Femur (tissue), 1 donor: ENCODE data around the gene PRRT3.
"Not testable (repeated sequence)": the region's sequence is repeated elsewhere in the genome, so short reads cannot be mapped to it uniquely, and the experiment has no call there.

ENCODE experiments used
- DNase-seq: peaks from one replicate; pipeline ENCODE4 v3.0.0-alpha.2; 2017

The PRRT3 gene

DNA sequence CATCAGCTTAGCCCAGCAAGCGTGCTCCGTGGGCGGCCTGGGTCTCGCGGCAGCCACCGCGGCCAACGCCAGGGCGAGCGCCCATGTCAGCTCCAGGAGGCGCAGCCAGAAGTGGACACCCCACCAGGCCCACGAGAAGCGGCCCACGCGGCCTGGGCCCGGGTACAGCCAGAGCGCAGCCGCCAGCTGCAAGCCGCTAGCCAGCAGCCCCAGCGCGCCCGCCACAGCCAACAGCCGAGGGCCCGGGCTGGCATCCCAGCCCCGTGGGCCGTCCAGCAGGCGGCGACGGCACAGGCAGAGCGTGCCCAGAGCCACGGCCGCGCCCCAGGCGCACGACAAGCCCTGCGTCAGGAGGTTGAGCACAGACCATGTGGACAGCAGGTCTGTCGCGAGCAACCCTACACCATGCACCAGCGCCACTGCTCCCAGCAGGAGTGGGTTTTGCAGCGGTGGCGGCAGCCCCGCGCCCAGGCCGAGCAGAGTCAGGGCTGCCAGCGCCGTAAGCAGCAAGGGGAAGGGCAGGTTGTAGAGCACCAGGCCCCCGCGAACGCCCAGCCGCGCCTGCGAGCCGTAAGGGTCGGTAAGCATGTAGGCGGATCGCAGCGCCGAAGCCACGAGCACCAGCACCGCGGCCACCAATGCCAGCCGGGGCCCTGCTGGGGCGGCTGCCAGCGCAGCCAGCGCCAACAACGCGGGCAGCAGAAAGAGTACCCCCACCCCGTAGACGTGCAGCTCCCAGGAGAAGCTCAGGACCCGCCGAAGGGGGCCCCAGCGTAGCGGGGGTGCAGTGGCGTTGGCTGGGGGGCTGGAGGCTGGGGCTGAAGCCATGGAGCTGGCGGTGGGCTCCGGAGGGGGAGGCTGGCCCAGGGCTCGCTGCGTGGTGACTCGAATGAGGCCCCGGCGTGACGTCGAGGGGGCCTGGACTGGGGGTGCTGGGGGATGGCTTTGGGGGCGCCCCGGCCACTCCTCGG, 4.9 kb downstream of the PRRT3 start:
- DNase-seq: peak; percentile 77

- peak; percentile 93 for DNase-seq
Observed at GRCh38 chr3:9946112-9947024, 5.8 kb downstream of the PRRT3 start.

- no peak for DNase-seq
Observed at GRCh38 chr3:9945358-9945757, 6.8 kb downstream of the PRRT3 start.

DNA sequence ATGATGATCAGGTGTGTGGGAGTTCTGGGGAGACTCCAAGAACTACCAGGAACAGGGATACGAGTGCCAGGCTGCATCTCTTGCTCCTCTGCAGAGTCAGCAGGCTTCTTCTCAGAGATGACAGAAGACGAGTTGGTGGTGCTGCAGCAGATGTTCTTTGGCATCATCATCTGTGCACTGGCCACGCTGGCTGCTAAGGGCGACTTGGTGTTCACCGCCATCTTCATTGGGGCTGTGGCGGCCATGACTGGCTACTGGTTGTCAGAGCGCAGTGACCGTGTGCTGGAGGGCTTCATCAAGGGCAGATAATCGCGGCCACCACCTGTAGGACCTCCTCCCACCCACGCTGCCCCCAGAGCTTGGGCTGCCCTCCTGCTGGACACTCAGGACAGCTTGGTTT, 7.9 kb downstream of the PRRT3 start:
- no peak for DNase-seq

DNA sequence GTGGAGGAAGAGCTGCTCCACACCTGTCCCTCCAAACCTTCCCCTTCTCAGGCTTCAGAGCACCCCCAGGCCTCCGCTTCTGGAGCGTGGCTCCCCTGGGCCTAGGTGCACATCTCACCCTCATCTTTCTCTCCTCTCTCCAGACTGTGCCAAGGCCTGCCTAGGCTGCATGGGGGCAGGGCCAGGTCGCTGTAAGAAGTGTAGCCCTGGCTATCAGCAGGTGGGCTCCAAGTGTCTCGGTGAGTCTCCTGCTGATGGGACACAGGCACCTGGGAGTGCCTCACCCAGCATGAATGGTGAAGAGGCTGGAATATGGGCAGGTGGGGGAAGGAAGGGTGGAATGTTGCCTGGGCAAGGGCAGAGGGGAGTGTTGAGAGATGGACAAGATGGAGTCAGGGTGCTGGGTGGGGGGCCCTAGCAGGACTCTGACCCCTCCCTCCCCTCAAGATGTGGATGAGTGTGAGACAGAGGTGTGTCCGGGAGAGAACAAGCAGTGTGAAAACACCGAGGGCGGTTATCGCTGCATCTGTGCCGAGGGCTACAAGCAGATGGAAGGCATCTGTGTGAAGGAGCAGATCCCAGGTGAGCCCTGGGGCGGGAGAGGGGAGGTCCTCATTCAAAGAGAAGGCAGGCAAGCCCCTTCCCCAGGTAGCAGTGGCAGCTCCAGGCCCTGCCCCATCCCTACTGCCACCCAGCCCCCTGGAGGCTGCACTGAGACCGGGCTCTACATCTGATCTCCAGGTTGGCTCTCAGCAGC, 9.1 kb downstream of the PRRT3 start:
- DNase-seq: no peak

GRCh38 chr3:9942164-9942563, 10.0 kb downstream of the PRRT3 start:
- DNase-seq: no peak

GRCh38 chr3:9940746-9941145, 11.5 kb downstream of the PRRT3 start:
- DNase-seq: no peak

GRCh38 chr3:9939906-9940305, 12.3 kb downstream of the PRRT3 start:
- DNase-seq: not testable (repeated sequence)

DNA sequence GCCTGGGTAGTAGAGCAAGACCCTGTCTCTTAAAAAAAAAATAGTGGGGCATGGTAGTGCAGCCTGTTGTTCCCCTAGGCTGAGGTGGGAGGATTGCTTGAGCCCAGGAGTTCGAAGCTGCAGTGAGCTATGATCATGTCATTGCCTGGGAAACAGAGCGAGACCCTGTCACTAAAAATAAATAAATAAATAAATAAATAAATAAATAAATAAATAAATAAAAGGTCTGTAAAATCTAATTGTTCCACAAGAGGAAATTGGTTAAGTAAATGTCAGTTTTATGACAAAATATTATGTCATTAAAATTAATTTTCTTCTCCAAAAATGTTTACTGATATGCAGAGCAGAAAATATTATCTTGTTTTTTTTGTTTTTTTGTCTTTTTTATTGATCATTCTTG, 13.2 kb downstream of the PRRT3 start:
- no peak for DNase-seq

DNA sequence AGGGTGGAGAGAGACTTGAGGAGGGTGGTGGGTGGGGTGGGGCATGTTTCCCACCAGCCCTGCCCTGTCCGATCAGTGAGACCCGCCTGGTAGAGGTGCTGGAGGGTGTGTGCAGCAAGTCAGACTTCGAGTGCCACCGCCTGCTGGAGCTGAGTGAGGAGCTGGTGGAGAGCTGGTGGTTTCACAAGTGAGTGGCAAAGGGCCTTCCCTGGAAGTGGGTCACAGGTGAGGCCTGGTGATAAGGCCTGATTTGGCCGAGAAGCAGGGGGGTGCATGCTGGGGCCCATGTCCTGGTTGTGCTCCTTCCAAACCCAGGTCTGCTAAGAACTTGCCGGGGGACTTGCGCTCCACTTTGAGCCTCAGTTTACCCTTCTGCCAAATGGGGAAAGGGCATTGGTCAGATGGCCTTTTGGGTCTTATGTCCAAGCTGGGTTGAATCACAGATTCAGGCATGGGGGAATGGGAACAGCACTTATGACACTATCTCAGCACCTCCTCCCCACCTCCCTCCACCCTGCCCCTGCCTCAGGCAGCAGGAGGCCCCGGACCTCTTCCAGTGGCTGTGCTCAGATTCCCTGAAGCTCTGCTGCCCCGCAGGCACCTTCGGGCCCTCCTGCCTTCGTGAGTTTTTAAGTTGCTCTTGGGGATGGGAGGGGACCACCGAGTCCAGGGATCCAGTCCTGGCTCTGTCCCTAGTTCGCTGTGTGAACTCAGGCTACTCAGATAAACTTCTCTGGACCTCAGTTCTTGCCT, 14.5 kb downstream of the PRRT3 start:
- DNase-seq: no peak

DNA sequence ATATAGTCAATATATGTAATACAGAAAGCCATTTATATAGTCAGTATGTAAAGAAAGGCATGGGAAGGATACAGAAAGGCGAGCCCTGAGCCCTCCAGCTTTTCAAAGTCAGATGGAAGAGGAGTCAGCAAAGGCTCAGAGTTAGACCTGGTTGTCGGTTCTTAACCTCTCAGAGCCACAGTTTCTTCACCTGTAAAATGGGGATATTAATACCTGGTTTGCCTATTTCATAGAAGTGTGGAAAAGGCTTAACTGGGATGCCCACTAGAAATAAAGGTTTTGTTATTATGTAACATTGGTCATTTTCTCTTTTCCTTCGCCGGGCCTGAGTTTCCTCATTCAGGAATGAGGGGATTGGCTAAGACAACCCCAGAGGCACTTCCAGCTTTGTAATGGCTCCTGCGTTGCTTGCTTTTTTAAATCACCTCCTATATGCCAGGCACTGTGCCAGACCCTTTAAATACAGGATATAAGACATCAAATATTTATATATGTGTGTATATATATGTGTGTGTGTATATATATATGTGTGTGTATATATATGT, 16.2 kb downstream of the PRRT3 start:
- no peak for DNase-seq

DNA sequence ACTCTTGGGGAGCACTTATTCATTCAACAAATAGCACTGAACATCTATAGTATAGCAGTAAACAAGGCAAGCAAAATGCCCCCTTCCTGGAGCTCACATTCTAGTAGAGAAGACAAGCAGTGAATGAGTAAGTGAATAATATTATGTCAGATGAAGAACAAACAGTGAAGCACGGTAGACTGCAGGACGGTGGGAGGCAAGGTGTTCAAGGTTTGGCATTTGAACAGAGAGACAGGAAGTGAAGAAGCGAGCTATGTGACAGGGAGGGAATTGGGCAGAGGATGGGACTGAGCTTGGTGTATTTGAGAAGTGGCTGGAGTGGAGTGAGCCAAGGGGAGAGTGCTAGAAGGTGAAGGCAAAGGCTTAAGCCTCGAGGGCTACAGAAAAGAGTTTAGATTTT, 17.2 kb downstream of the PRRT3 start:
- no peak for DNase-seq

DNA sequence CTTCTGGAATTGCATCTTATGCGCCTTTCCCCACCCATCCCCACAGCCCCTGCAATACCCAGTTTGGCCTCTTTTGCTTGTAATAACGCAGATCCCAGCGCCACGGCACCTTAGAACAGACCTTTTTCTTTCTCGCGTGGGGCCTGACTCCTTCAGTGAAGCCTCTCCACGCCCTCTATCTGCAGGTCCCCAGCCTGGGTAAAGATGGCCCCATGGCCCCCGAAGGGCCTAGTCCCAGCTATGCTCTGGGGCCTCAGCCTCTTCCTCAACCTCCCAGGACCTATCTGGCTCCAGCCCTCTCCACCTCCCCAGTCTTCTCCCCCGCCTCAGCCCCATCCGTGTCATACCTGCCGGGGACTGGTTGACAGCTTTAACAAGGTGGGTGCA, 18.0 kb downstream of the PRRT3 start:
- DNase-seq: no peak

- peak; percentile 96 for DNase-seq
Observed at GRCh38 chr3:9933561-9934234, 18.5 kb downstream of the PRRT3 start, which contains the start of gene CRELD1. CRELD1 (plus strand) TSS chr3:9933834; CDS start chr3:9934439, 605 bp downstream.

- DNase-seq: peak; percentile 84
Observed at GRCh38 chr3:9932843-9933560, 19.2 kb downstream of the PRRT3 start.

DNA sequence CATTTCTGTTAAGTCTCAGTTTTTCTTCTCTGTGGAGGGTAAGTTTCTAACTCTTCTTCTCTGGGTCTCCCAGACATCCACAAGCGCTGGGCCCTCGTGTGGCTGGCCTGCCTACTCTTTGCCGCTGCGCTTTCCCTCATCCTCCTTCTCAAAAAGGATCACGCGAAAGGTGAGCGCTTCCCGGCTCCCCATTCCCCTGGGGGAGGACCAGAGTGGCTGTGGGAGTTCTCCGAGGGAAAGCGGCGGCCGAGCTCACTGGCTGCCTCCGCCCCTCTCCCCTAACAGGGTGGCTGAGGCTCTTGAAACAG, 19.7 kb downstream of the PRRT3 start:
- DNase-seq: no peak

DNA sequence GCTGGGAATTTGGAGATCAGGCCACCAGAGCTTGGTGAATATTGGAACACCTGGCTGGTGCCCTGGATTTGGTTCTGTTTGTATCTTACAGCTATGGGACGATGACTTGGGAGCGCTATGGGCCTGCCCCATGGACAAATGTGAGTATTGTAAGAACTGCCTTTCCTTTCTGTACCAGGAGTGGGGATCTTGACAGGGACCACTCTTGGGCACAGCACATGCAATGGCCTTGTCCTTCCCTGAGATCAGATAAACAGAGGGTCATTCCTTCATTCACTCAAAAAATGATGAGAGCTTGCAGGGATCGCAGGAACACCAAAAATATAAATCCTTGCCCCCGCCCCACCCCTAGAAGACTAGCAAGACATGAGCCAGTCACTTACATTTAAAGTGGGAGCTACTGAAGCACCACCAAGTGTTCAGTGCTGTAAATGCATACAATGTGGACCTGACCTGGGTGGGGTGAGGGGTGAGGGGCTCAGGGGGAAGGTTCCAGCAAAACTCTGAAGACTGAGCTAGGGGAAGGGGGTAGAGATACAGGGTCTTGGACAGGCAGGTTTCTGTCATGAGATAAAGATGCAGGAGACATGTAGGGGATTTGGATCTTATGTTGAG, 21.3 kb downstream of the PRRT3 start:
- no peak for DNase-seq

DNA sequence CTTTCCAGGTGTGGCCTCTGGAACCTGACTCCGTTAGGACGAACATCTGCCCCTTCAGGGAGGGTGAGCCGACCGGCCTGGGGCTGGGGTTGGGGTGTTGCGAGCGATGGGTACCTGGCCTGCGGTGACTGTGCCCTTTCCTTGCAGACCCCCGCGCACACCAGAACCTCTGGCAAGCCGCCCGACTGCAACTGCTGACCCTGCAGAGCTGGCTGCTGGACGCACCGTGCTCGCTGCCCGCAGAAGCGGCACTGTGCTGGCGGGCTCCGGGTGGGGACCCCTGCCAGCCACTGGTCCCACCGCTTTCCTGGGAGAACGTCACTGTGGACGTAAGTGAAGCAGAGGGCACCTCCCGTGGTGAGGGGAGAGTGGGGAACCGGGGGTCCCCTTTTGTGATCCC, 24.1 kb downstream of the PRRT3 start:
- DNase-seq: no peak

DNA sequence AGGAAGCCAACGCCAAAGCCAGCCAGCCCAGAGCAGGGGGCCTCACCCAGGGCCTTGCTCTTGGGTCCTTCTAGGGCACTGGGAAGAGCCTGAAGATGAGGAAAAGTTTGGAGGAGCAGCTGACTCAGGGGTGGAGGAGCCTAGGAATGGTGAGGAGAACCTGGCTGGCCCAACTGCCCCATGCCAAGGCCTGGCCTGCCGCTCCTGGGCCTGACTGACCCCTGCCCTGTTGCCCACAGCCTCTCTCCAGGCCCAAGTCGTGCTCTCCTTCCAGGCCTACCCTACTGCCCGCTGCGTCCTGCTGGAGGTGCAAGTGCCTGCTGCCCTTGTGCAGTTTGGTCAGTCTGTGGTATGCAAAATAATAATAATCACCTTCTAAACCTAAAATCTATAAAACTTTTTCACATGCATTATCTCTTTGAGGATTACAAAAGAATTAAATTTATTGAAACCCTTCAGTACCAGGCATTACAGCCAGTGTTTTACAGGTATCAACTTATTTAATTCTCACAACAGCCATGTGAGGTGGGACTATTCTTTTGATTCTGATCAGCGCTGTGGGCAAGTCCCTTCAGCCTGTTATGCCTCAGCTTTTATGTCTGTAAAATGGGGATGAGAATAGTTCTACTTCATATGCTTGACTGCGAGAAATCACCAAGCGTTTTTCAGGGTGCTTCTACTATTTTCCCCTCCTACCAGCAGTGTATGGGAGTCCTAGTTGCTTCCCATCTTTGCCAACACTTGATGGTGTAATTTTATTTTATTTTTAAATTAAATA, 33.8 kb downstream of the PRRT3 start:
- DNase-seq: no peak
